ENCODE data around the gene DAB2IP.

The DAB2IP gene

DNA sequence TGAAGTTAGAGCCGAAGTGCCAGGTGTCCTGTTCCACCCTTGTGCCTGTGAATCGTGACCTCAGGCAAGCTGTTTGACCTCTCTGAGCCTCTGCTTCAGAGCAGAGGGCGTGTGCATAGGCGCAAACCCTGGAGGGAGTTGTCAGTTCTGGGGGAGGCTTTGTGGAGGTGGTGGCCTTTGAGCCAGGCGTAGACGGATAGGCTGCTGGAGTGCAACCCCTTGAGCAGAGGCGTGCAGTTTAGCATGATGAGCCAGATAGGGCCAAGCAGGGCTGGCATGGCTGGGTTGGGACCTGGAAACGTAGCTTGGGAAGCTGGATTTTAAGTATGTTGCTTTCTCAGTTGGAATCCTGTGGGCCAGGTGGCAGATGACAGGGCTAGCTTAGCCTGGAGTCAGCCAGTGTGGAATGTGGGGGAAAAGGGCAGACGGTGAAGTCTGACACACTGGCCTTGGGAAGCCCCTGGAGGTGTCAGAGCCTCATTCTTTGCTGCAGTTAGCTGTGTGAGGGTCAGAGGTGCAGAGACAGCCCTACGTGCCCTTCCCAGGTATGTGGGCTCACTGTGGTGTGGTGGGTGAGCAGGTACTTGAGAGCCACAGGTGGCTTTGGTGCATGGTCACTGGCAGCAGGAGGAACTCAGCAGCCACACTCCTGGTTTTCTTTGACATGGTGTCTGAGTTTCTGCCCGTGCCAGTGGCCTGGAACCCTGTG lies 93.4 kb downstream of the DAB2IP start:
- no peak overlapping the region for H3K4me3 Mint-ChIP-seq
- H3K4me1 Mint-ChIP-seq (ENCODE audit: low read depth) = peaks cover 17% of the 10 kb centered on the region
- no peaks in the 10 kb centered on the region for H3K9me3 Mint-ChIP-seq (ENCODE audit: low read depth)
- no peaks in the 10 kb centered on the region for H3K27me3 Mint-ChIP-seq
- no peak overlapping the region for H3K27ac Mint-ChIP-seq
- H3K36me3 Mint-ChIP-seq = no peaks in the 10 kb centered on the region

DNA sequence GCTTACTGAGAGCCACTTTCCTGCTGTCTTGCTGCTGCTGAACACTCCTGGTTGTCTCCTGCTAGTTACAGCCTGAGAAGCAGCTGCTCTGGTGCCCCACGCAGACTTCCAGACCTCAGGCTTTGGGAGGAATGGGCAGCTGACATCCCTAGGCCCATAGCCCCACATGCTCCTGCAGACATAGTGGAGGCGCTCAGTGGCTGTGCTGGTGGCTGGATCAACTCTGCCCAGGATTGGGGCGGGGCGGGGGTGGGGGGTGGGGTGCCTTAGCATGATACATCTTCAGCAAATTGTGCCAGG lies 93.9 kb downstream of the DAB2IP start:
- H3K27ac Mint-ChIP-seq = no peak overlapping the region
- H3K4me1 Mint-ChIP-seq (ENCODE audit: low read depth) = peaks cover 17% of the 10 kb centered on the region
- no peak overlapping the region for H3K4me3 Mint-ChIP-seq
- H3K9me3 Mint-ChIP-seq (ENCODE audit: low read depth) = no peaks in the 10 kb centered on the region
- no peaks in the 10 kb centered on the region for H3K36me3 Mint-ChIP-seq
- no peaks in the 10 kb centered on the region for H3K27me3 Mint-ChIP-seq

GRCh38 chr9:121746411-121746810 lies 95.0 kb downstream of the DAB2IP start:
- Mint-ChIP-seq H3K9me3 (ENCODE audit: low read depth) (no peaks in the 10 kb centered on the region), H3K4me3 (no peak overlapping the region), H3K27ac (no peak overlapping the region), H3K36me3 (no peaks in the 10 kb centered on the region), H3K4me1 (ENCODE audit: low read depth) (peaks cover 17% of the 10 kb centered on the region), H3K27me3 (no peaks in the 10 kb centered on the region)

GRCh38 chr9:121746866-121747265 lies 95.4 kb downstream of the DAB2IP start:
- H3K36me3 Mint-ChIP-seq = no peaks in the 10 kb centered on the region
- no peak overlapping the region for H3K27ac Mint-ChIP-seq
- no peaks in the 10 kb centered on the region for H3K9me3 Mint-ChIP-seq (ENCODE audit: low read depth)
- peaks cover 17% of the 10 kb centered on the region for H3K4me1 Mint-ChIP-seq (ENCODE audit: low read depth)
- peak overlapping the region; percentile 32 for H3K4me3 Mint-ChIP-seq
- H3K27me3 Mint-ChIP-seq = no peaks in the 10 kb centered on the region

DNA sequence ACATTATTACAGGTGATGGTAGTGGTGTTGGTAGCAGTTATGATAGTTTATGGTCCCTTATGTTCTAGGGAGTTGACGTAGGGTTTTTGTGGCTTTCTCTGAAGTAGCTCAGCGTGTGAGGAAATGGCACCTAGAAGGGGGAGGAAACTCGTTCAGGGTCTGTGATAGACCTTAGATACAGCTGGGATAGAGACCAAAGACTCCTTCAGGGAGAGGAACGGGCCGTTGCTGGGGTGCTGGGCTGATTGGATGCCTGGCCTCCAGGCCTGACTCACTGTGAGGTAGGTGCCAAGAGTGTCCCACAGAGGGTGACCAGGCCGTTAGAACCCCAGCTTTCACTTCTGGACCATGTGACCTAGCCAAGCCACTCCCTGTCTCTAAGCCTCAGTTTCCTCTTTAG lies 96.6 kb downstream of the DAB2IP start:
- no peak overlapping the region for H3K27ac Mint-ChIP-seq

DNA sequence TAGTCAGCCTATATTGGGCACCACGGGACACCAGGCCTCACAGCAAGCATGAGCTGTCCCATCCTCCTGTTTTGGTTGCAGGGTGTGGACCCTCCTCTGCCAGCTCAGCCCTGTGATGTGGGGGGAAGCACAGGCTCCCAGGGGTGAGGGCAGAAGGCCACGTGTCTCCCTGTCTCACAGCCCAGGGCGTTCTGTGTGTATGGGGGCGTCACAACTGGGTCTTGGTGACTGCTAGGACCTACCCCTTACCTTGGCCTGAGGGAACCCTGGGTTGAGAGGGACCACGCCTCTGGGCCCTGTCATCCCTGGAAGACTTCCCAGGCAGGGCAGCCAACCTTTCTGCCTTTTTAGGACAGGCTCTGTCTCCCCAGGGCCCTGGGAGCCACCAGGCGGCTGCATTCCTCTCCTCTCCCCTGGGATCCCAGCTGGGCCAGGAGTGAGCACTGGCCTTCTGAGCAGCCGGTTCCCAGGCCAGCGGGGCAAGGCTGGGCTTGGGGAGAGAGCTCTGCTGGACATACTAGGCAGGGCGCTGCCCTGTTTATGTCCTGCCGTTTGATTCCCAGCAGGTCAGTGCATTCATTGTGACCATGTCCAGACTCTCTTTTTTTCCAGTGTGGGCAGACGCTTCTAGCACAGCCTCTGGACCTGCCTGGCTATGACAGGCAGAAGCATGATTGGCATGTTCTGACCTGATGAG lies 97.4 kb downstream of the DAB2IP start:
- peaks cover 17% of the 10 kb centered on the region for H3K4me1 Mint-ChIP-seq (ENCODE audit: low read depth)
- H3K9me3 Mint-ChIP-seq (ENCODE audit: low read depth) = no peaks in the 10 kb centered on the region
- H3K4me3 Mint-ChIP-seq = no peak overlapping the region
- no peaks in the 10 kb centered on the region for H3K27me3 Mint-ChIP-seq
- no peak overlapping the region for H3K27ac Mint-ChIP-seq
- H3K36me3 Mint-ChIP-seq = no peaks in the 10 kb centered on the region

More for the DNA sequence above, 96.6 kb downstream of the DAB2IP start:
- Mint-ChIP-seq H3K9me3 (ENCODE audit: low read depth) (no peaks in the 10 kb centered on the region), H3K4me1 (ENCODE audit: low read depth) (peaks cover 17% of the 10 kb centered on the region), H3K4me3 (peak overlapping the region; percentile 17), H3K36me3 (no peaks in the 10 kb centered on the region), H3K27me3 (no peaks in the 10 kb centered on the region)

DNA sequence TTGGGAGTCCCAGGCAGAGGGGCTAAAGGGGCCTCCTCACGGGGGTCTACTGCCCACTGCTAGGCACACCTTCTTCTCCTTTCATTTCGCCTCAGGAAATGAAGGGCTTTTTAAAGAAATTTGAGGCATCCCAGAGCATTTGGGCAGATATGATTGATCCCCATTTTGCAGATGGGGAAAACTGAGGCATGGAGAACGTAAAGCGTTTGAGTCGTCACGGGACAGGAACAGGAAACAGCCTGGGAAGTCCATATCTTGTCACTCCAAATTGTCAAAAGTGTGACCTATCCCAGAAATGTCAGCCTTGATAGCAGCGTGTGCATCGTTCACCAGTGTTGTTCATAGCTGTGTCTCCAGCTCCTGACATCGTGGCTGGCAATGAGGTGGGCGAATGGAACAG lies 98.2 kb downstream of the DAB2IP start:
- H3K9me3 Mint-ChIP-seq (ENCODE audit: low read depth) = no peaks in the 10 kb centered on the region
- H3K4me1 Mint-ChIP-seq (ENCODE audit: low read depth) = peaks cover 17% of the 10 kb centered on the region
- H3K36me3 Mint-ChIP-seq = no peaks in the 10 kb centered on the region
- H3K27ac Mint-ChIP-seq = no peak overlapping the region
- H3K27me3 Mint-ChIP-seq = no peaks in the 10 kb centered on the region
- H3K4me3 Mint-ChIP-seq = no peak overlapping the region

GRCh38 chr9:121750259-121750714 lies 98.9 kb downstream of the DAB2IP start:
- Mint-ChIP-seq H3K9me3 (ENCODE audit: low read depth) (no peaks in the 10 kb centered on the region), H3K4me1 (ENCODE audit: low read depth) (peaks cover 17% of the 10 kb centered on the region), H3K27me3 (no peaks in the 10 kb centered on the region), H3K4me3 (no peak overlapping the region), H3K36me3 (no peaks in the 10 kb centered on the region), H3K27ac (no peak overlapping the region)

DNA sequence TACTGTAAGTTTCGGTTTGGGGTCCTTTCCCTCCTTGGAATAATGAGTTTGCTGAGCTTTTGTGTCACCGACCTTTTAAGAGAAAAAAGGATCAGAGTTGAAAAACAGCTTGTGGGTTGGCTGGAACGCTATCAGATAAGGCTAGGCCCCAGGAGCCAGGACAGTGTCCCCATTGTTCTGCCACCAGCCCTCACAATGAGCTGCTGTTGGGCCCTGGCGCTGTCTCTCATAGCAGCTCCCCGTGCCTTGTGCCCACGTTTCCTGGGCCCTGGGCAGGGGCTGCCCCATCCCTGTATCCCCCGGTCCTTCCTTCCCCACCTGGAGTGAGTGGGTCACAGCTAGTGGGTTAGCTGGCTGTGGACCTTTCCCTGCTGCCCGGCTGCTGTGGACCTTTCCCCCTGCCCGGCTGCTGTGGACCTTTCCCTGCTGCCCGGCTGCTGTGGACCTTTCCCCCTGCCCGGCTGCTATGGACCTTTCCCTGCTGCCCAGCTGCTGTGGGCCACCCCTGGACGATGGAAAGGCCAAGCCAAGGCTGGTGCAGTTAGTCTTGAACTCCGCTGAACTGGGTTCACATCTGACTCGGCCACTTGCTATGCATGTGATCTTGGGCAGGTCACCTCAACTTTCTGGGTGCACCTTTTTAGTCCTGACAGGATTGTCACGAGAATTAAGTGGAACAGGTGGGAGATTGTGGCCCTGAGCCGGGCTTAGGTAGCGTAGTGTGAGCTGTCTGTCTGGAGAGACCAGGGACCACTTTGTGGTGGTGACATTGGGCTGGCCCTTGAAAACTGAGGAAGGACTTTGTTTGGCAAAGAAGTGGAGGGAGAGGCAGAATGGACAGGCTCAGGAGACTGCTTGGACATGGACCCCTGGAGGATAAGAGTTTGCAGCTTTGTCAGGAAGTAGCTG lies 99.5 kb downstream of the DAB2IP start:
- H3K27me3 Mint-ChIP-seq = no peaks in the 10 kb centered on the region
- H3K27ac Mint-ChIP-seq = no peak overlapping the region
- H3K4me1 Mint-ChIP-seq (ENCODE audit: low read depth) = peaks cover 17% of the 10 kb centered on the region
- no peak overlapping the region for H3K4me3 Mint-ChIP-seq
- no peaks in the 10 kb centered on the region for H3K9me3 Mint-ChIP-seq (ENCODE audit: low read depth)
- no peaks in the 10 kb centered on the region for H3K36me3 Mint-ChIP-seq

DNA sequence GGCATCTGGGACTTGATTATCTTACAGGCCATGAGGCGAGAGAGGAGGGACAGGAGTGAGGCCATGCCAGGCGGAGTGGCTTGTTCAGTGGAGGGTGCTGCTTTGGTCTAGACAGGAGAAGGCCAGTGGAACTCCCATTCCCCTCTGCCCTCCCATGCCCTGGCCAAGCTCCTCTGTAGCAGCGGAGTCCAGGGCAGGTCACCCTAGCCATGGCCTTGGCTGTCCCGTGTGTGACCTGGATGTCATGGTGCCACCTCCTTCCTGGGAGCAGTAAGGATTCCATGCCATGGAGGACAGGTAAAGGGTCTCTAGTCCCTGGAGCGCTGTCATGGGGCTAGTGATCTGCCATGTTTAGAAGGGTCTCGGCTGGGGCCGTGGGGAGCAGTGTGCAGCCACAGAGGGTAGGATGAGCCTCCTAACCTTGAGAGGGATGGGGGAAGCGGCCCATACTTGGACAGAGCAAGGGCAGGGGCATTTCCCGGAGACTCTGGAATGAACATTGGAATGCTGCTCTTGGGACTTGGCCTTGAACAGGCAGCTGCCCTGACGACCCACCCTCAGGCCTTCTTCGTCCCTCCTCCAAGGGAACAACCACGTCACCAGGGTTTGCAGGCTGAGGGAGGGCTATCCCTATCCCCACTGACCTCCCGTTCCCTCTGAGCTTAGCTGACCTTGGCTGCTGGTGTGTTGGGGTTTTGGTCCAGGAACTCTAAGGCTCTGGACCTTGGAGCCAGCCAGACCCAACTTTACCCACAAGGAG lies 100.4 kb downstream of the DAB2IP start:
- Mint-ChIP-seq H3K4me1 (ENCODE audit: low read depth) (peaks cover 12% of the 10 kb centered on the region), H3K27me3 (no peaks in the 10 kb centered on the region), H3K27ac (no peak overlapping the region), H3K36me3 (no peaks in the 10 kb centered on the region), H3K4me3 (no peak overlapping the region), H3K9me3 (ENCODE audit: low read depth) (no peaks in the 10 kb centered on the region)

DNA sequence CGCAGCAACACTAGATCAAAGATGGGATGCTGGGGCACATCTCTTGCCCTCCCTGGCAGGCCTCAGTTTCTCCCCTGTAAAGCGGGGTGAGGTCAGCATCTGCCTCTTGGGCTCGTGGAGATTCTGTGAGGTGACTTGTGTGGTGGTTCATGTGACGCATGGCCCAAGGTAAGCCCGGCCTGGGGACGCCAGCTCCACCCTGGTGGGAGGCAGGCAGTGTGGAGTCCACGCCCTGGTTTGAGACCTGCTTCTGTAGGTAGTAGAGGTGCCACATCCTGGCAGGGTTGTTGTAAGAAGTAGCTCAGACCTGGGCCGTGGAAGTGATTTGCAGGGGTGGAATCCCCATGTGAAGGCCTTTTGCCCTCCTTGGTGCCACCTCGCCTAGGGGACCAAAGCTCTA lies 101.5 kb downstream of the DAB2IP start:
- Mint-ChIP-seq H3K27me3 (no peaks in the 10 kb centered on the region), H3K9me3 (ENCODE audit: low read depth) (no peaks in the 10 kb centered on the region), H3K27ac (no peak overlapping the region), H3K4me1 (ENCODE audit: low read depth) (peaks cover 8% of the 10 kb centered on the region), H3K4me3 (no peak overlapping the region), H3K36me3 (no peaks in the 10 kb centered on the region)

DNA sequence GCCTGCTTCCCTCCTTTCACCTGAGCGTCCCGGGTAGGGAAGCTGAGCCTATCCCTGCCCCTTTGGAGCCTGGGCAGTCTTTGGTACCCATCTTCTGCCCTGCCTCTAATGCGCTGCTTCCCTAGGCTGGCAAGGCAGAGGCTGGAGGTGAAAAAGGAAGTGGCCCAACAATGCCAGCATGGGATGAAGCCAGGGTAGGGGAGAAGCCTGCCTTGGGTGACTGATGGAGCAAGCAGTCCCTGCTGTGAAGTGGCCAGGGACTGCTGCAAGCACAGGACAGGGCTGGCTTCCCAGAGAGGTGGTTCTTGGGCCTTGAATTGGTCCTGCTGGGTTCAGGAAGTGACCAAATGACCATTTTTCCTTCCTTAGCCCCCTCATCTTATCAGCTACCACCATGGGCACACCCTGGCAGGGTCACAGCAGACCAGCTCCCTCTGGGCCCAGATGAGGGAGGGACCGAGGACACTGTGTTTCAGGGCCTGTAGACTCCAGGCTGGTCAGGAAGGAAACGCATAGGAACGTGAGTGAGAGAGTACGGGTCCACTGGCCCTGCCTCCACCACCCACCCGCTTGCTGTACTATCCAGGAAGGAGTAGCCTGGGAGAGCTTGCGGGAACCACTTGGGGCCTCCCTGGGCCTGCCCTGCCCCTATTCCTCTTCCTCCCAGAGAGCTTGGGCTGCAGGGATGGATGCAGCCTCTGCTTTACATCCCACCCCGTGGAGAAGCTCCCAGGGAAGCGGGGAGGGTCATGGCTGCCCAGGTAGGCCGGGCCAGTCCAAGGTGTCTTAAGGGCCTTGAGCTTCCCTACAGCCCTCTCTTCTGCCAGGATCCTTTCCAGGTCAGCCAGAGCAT lies 102.6 kb downstream of the DAB2IP start:
- no peaks in the 10 kb centered on the region for H3K27me3 Mint-ChIP-seq
- H3K36me3 Mint-ChIP-seq = no peaks in the 10 kb centered on the region
- no peaks in the 10 kb centered on the region for H3K9me3 Mint-ChIP-seq (ENCODE audit: low read depth)
- H3K27ac Mint-ChIP-seq = no peak overlapping the region
- H3K4me1 Mint-ChIP-seq (ENCODE audit: low read depth) = no peaks in the 10 kb centered on the region
- no peak overlapping the region for H3K4me3 Mint-ChIP-seq

GRCh38 chr9:121754655-121755436 lies 103.4 kb downstream of the DAB2IP start:
- Mint-ChIP-seq H3K36me3 (no peaks in the 10 kb centered on the region), H3K9me3 (ENCODE audit: low read depth) (no peaks in the 10 kb centered on the region), H3K4me1 (ENCODE audit: low read depth) (no peaks in the 10 kb centered on the region), H3K27me3 (no peaks in the 10 kb centered on the region), H3K4me3 (no peak overlapping the region), H3K27ac (no peak overlapping the region)
